ENCODE results near the gene MCM9. TPM values are rescaled to one million over a fixed set of nuclear protein-coding genes. Genes with fewer than 3 reads are reported as not detected.

Gene MCM9
- total RNA-seq, 1 experiment from 2014 or later: 14.9 TPM

GRCh38 chr6:118781897-118782296, 153.1 kb downstream of the MCM9 start:
- TF ChIP-seq ZNF532 (CRISPR knock-in tag; IDR thresholded peaks at IDR 0.05; ENCODE audit: borderline replicate concordance) (no peak), AFF4 (CRISPR knock-in tag; IDR thresholded peaks at IDR 0.05; ENCODE audit: borderline replicate concordance) (no peak), ATF3 (CRISPR knock-in tag; conservative IDR thresholded peaks at IDR 0.05) (no peak), USF1 (CRISPR knock-in tag; IDR thresholded peaks at IDR 0.05) (no peak), NR1H2 (CRISPR knock-in tag; IDR thresholded peaks at IDR 0.05) (no peak), NR3C1 (CRISPR knock-in tag; conservative IDR thresholded peaks at IDR 0.05; ENCODE audit: low read depth) (no peak), E2F4 (CRISPR knock-in tag; IDR thresholded peaks at IDR 0.05; ENCODE audit: borderline replicate concordance, low read depth) (no peak), ATF6 (CRISPR knock-in tag; IDR thresholded peaks at IDR 0.05) (no peak), HMGA2 (CRISPR knock-in tag; IDR thresholded peaks at IDR 0.05) (no peak), AR (CRISPR knock-in tag; IDR thresholded peaks at IDR 0.05) (no peak), CREB1 (CRISPR knock-in tag; IDR thresholded peaks at IDR 0.05) (no peak)
- no peak for ATAC-seq
- CTCF ChIA-PET: no interaction called here
- Mint-ChIP-seq H3K9me3 (no peaks in the 10 kb centered on the region), H3K27ac (no peak overlapping the region), H3K4me1 (peaks cover 7% of the 10 kb centered on the region; the same call in 1 of the 2 replicates), H3K4me3 (no peak overlapping the region), H3K27me3 (ENCODE audit: low read depth) (no peaks in the 10 kb centered on the region), H3K36me3 (no peaks in the 10 kb centered on the region)
- POLR2A ChIA-PET: no interaction called here
- DNase-seq (ENCODE audit: low spot score): no peak

Data from WTC11 (cell line).